Activated T-cell treated with anti-CD3 and anti-CD28 coated beads, Interleukin-2, amount 50 U/mL, for 1 hour (primary cell): ENCODE data around the gene RERE.

Experiments used
- DNase-seq: peaks from one replicate; pipeline ENCODE4 v3.0.0-alpha.2; 2020

The RERE gene

GRCh38 chr1:8435569-8436071 lies 381.8 kb downstream of the RERE start:
- no peak for DNase-seq

- no peak for DNase-seq
Measured at GRCh38 chr1:8434101-8434500, 383.3 kb downstream of the RERE start.

GRCh38 chr1:8431784-8432183 lies 385.7 kb downstream of the RERE start:
- DNase-seq = no peak

GRCh38 chr1:8431019-8431418 lies 386.4 kb downstream of the RERE start:
- DNase-seq = peak; percentile 45

GRCh38 chr1:8430476-8430875 lies 387.0 kb downstream of the RERE start:
- no peak for DNase-seq

GRCh38 chr1:8429549-8430110 lies 387.8 kb downstream of the RERE start:
- DNase-seq = no peak

GRCh38 chr1:8428441-8428840 lies 389.0 kb downstream of the RERE start:
- DNase-seq = no peak

- DNase-seq = no peak
Measured at GRCh38 chr1:8427986-8428385, 389.5 kb downstream of the RERE start.

GRCh38 chr1:8427493-8427892 lies 389.9 kb downstream of the RERE start:
- DNase-seq = no peak

GRCh38 chr1:8426996-8427395 lies 390.4 kb downstream of the RERE start:
- DNase-seq = no peak

GRCh38 chr1:8425781-8426161 lies 391.7 kb downstream of the RERE start:
- no peak for DNase-seq

GRCh38 chr1:8425150-8425780 lies 392.2 kb downstream of the RERE start:
- no peak for DNase-seq

- peak; percentile 60 for DNase-seq
Measured at GRCh38 chr1:8424539-8425116, 392.8 kb downstream of the RERE start.

GRCh38 chr1:8423692-8424538 lies 393.5 kb downstream of the RERE start:
- peak; percentile 70 for DNase-seq

- peak; percentile 64 for DNase-seq
Measured at GRCh38 chr1:8423269-8423691, 394.2 kb downstream of the RERE start.

GRCh38 chr1:8422510-8423268 lies 394.8 kb downstream of the RERE start:
- peak; percentile 30 for DNase-seq

- no peak for DNase-seq
Measured at GRCh38 chr1:8421721-8422120, 395.7 kb downstream of the RERE start.

GRCh38 chr1:8420318-8420717 lies 397.1 kb downstream of the RERE start:
- no peak for DNase-seq

GRCh38 chr1:8419861-8420260 lies 397.6 kb downstream of the RERE start:
- no peak for DNase-seq

GRCh38 chr1:8419172-8419571 lies 398.3 kb downstream of the RERE start:
- DNase-seq = no peak

GRCh38 chr1:8418301-8418700 lies 399.1 kb downstream of the RERE start:
- DNase-seq = no peak

- DNase-seq = no peak
Measured at GRCh38 chr1:8417625-8418024, 399.8 kb downstream of the RERE start.

- DNase-seq = no peak
Measured at GRCh38 chr1:8416881-8417280, 400.6 kb downstream of the RERE start.
